GM19328 (cell line): ENCODE measurements around the gene C14orf132.

Experiments
- ATAC-seq: cut with Tn5 transposase; IDR thresholded peaks from one replicate; pipeline ENCODE4 v1.9.1; 2021; ENCODE audit warnings: mild to moderate bottlenecking, moderate library complexity; ENCODE audit not compliant: unreplicated experiment

Gene C14orf132

GRCh38 chr14:96096639-96097610, 57.8 kb downstream of the C14orf132 start:
- ATAC-seq: no peak

GRCh38 chr14:96097752-96098151, 58.6 kb downstream of the C14orf132 start:
- ATAC-seq: no peak

GRCh38 chr14:96098309-96098998, 59.3 kb downstream of the C14orf132 start:
- ATAC-seq: no peak

- ATAC-seq: no peak
Measured at GRCh38 chr14:96098999-96099335, 59.8 kb downstream of the C14orf132 start.

- ATAC-seq: no peak
Measured at GRCh38 chr14:96100161-96101064, 61.3 kb downstream of the C14orf132 start.

- no peak for ATAC-seq
Measured at GRCh38 chr14:96102081-96102856, 63.1 kb downstream of the C14orf132 start.

GRCh38 chr14:96103075-96103474, 63.9 kb downstream of the C14orf132 start:
- no peak for ATAC-seq

GRCh38 chr14:96103560-96104460, 64.6 kb downstream of the C14orf132 start:
- ATAC-seq: no peak

GRCh38 chr14:96104469-96105057, 65.4 kb downstream of the C14orf132 start:
- ATAC-seq: no peak

GRCh38 chr14:96105089-96105925, 66.1 kb downstream of the C14orf132 start:
- no peak for ATAC-seq

- ATAC-seq: no peak
Measured at GRCh38 chr14:96105926-96106441, 66.8 kb downstream of the C14orf132 start.

GRCh38 chr14:96106891-96107290, 67.7 kb downstream of the C14orf132 start:
- ATAC-seq: no peak

- ATAC-seq: no peak
Measured at GRCh38 chr14:96108061-96108795, 69.1 kb downstream of the C14orf132 start.

- ATAC-seq: no peak
Measured at GRCh38 chr14:96108911-96109310, 69.7 kb downstream of the C14orf132 start.

- ATAC-seq: no peak
Measured at GRCh38 chr14:96109596-96110355, 70.6 kb downstream of the C14orf132 start.

GRCh38 chr14:96112032-96112431, 72.9 kb downstream of the C14orf132 start:
- ATAC-seq: no peak
